ENCODE measurements around the gene XYLT1. TPM values are rescaled to one million over a fixed set of nuclear protein-coding genes. Genes with fewer than 3 reads are reported as not detected.

Gene XYLT1
- polyA plus RNA-seq, 3 donors from 2014 or later: 0.79 to 6.2 (median 3.3) TPM

DNA sequence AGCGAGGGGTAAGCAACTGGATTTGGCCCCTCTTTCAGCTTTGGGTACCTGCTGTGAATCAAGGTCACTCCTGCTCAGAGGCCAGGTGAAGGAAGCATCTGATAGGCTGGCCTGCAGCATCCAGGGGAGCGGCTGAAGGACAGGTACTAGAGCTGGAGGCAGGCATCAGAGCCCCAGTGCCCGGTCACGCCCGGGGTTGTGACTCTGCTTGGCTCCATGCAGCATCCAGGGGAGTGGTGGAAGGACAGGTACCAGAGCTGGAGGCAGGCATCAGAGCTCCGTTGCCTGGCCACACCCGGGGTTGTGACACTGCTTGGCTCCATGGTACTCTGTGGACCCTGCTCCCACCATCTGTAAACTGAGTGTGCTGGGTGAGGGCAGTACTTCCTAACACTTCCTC lies 189.7 kb downstream of the XYLT1 start:
- H3K27ac Mint-ChIP-seq: no peak overlapping the region
- no peaks in the 10 kb centered on the region for H3K36me3 Mint-ChIP-seq
- H3K4me1 Mint-ChIP-seq: peaks cover 48 to 69% of the 10 kb centered on the region in 2 donors
- H3K27me3 Mint-ChIP-seq (ENCODE audit: low read depth in 3 of 3): peaks cover 0 to 3% (median 0%) of the 10 kb centered on the region in 3 donors
- H3K4me3 Mint-ChIP-seq: no peak overlapping the region
- no peak for DNase-seq
- no peaks in the 10 kb centered on the region for H3K9me3 Mint-ChIP-seq

DNA sequence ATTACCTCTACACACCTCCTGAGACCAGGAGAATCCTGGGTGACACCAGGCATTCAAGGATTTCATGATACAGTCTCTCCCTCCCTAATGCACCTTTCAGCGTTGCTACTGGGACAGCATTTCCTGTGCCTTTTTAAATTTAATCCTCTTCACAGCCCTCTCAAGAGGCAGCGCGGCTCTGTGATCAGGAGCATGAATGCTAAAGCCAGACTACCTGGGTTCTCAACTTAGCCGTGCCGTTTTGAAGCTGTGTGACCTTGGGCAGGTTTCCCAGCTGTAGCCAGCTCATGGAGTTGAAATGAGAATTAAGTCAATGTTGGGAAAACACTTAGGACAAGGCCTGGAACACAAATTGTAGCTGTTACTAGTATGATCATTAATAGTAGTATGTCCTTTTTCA lies 191.8 kb downstream of the XYLT1 start:
- Mint-ChIP-seq H3K4me1 (peaks cover 58 to 69% of the 10 kb centered on the region in 2 donors), H3K9me3 (no peaks in the 10 kb centered on the region), H3K27me3 (ENCODE audit: low read depth in 3 of 3) (peaks cover 0 to 3% (median 0%) of the 10 kb centered on the region in 3 donors), H3K4me3 (no peak overlapping the region), H3K27ac (peak overlapping the region in 3 of 6 donors; percentile 4 to 39 (median 11)), H3K36me3 (no peaks in the 10 kb centered on the region)
- no peak for DNase-seq

DNA sequence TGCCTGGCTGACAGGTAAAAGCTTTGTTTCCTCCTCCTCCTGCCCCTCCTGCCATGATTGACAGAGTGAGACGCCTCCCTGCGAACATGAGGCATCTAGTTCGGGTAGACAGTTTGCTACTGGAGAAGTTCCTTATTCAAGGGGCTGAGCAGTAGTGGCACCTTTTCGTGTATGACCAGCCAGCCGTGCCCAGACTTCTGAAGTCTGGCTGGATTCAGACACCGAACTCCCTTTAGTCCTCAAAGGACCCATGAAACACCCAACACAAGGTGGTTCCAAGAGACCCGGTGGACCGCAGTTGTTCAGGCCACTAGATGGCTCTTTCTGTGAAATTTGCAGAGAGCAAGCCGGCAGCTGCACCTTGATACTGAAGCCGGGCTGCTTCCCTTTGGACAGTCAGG lies 192.8 kb downstream of the XYLT1 start:
- no peaks in the 10 kb centered on the region for H3K36me3 Mint-ChIP-seq
- H3K27me3 Mint-ChIP-seq (ENCODE audit: low read depth in 3 of 3): peaks cover 0 to 3% (median 0%) of the 10 kb centered on the region in 3 donors
- peaks cover 59 to 64% of the 10 kb centered on the region in 2 donors for H3K4me1 Mint-ChIP-seq
- H3K9me3 Mint-ChIP-seq: no peaks in the 10 kb centered on the region
- no peak overlapping the region for H3K27ac Mint-ChIP-seq
- no peak overlapping the region for H3K4me3 Mint-ChIP-seq
- DNase-seq: peak in 1 of 3 donors; percentile 15

DNA sequence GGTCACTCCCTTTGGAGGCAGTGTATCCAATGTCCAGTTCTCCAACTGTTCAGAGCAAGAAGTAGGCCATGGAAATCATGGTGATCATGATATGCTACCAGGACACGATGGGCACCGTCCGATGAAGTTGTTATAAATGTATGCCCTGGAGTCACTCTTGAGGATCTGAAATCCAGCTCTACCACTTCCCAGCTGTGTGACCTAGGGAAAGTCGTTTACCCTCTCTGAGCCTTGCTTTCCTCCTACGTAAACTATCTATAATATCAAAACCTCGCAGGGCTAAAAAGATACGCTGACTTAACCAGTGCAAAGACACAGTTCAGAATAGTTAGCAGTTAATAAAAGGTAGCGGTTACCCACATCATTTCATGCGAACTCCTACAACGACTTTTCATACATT lies 194.2 kb downstream of the XYLT1 start:
- H3K4me3 Mint-ChIP-seq: no peak overlapping the region
- H3K4me1 Mint-ChIP-seq: peaks cover 56 to 64% of the 10 kb centered on the region in 2 donors
- no peak for DNase-seq

DNA sequence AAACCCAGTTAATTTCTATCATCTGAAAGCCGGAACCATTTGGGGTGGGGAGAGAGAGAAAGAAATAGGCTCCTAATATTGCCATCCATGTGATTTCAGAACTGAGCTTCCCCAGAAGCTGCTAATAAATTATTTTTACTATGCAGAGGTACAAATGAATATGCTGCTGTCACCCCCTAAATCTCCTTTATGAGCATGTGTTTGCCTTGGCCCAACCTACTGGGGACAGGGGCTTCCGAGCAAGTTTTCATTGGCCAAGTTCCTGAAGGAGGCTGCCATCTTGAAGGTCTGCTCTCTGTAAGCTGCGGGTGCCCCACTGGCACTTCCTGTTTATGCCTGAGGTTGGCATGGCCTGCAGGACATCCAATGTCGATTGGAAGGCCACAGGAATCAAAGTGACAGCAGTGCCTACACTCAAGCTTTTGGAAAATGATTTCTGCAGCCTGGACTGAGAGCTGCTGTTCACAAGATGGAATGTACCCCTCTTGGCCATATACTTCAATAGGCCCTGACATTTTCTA lies 194.7 kb downstream of the XYLT1 start:
- Mint-ChIP-seq H3K36me3 (peaks cover 0 to 4% (median 0%) of the 10 kb centered on the region in 3 donors), H3K9me3 (no peaks in the 10 kb centered on the region), H3K4me3 (no peak overlapping the region), H3K27ac (peak overlapping the region in 3 of 6 donors; percentile 8 to 77 (median 44)), H3K4me1 (peaks cover 61 to 67% of the 10 kb centered on the region in 2 donors), H3K27me3 (ENCODE audit: low read depth in 3 of 3) (peaks cover 0 to 3% (median 2%) of the 10 kb centered on the region in 3 donors)
- DNase-seq: no peak

More for the DNA sequence above, 194.2 kb downstream of the XYLT1 start:
- H3K36me3 Mint-ChIP-seq: peaks cover 0 to 4% (median 0%) of the 10 kb centered on the region in 3 donors
- H3K27me3 Mint-ChIP-seq (ENCODE audit: low read depth in 3 of 3): peaks cover 0 to 3% (median 2%) of the 10 kb centered on the region in 3 donors
- H3K27ac Mint-ChIP-seq: no peak overlapping the region
- no peaks in the 10 kb centered on the region for H3K9me3 Mint-ChIP-seq

DNA sequence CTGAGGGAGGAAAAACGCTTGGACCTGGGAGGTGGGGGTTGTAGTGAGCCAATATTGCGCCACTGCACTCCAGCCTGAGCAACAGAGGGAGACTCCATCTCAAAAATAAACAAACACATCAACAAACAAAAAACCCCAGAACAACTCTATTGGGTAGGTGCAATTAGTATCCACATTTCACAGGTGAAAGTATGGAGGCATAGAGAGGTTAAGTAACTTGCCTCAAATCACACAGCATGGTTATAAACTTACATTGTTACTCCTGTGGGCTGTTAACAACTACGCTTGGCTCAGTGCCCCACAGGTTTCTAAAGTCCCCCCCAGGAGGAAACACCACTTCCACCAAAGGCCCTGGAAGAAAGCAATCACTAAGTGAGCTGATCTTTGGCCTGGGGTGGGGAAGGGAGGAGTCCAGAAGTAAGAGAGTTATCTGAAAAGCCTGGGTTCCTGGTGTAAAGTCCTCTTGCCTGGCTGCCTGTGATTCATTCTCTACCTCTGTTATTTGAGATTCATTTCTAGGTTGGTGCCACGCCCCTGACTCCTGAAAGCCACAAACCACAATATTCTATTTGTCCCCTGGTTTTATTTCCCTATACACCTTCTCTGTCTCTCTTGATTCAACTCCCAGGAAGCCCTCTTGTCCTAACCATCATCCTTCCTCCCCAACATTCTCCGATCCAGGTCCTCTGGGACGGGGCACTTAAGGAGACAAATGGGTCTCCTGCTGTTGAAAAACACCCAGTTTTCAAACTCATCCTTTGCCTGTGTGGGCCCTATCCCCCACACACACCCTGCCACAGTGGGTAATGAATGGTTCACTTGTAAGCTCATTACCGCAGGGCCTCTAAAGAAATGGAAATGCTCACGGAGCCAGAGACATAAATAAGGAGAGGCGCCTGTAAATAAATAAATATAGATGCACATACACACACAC lies 195.4 kb downstream of the XYLT1 start:
- Mint-ChIP-seq H3K4me3 (no peak overlapping the region), H3K27me3 (ENCODE audit: low read depth in 3 of 3) (peaks cover 0 to 3% (median 2%) of the 10 kb centered on the region in 3 donors), H3K36me3 (peaks cover 0 to 4% (median 0%) of the 10 kb centered on the region in 3 donors), H3K4me1 (peaks cover 63 to 74% of the 10 kb centered on the region in 2 donors), H3K9me3 (no peaks in the 10 kb centered on the region), H3K27ac (peak overlapping the region in 4 of 6 donors; percentile 17 to 77 (median 52))
- no peak for DNase-seq

DNA sequence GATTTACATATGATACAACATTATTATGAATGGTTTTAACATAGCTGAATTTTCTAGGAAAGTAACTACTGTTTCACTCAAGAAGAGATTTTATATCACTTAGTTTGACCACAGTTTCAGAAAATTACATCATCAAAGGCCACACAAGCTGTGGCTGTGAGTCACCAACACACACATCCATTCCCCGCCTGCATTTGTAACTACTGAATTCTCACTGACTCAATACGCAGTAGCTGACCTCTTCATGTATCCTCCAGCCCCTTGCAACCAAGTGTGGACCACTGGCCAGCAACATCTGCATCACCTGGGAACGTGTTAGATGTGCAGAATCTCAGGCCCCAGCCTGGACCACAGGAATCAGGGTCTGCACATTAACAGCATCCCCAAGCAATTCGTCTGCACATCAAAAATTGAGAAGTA lies 197.6 kb downstream of the XYLT1 start:
- Mint-ChIP-seq H3K36me3 (peaks cover 0 to 4% (median 0%) of the 10 kb centered on the region in 3 donors), H3K27ac (peak overlapping the region; percentile 6 to 81 (median 68)), H3K27me3 (ENCODE audit: low read depth in 3 of 3) (peaks cover 0 to 2% (median 1%) of the 10 kb centered on the region in 3 donors), H3K9me3 (no peaks in the 10 kb centered on the region), H3K4me1 (peaks cover 66 to 73% of the 10 kb centered on the region in 2 donors), H3K4me3 (peak overlapping the region in 1 of 5 donors; percentile 55)
- peak; percentile 14 to 31 (median 21) for DNase-seq

DNA sequence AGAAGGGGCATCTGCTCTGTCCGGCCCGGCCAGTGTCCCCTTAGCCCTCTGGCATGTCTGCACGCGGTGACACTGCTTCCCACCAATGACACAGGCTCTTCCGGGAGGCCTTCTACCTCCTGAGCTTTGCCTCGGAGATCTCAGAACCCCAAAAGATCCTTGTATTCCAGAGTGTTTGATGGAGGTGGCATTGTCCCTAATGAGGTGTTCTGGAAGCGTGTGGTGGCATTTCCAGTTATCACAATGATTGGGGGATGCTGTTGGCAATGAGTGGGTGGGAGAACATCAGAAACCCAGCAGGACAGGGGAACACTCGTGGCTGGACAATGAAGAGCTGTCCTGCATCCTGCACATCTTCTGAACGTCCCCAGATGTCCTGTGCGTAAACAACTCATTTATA lies 198.0 kb downstream of the XYLT1 start:
- Mint-ChIP-seq H3K27me3 (ENCODE audit: low read depth in 3 of 3) (peaks cover 0 to 2% (median 0%) of the 10 kb centered on the region in 3 donors), H3K4me1 (peaks cover 62 to 72% of the 10 kb centered on the region in 2 donors), H3K4me3 (peak overlapping the region in 1 of 5 donors; percentile 55), H3K36me3 (peaks cover 0 to 4% (median 0%) of the 10 kb centered on the region in 3 donors), H3K9me3 (no peaks in the 10 kb centered on the region), H3K27ac (peak overlapping the region in 5 of 6 donors; percentile 7 to 80 (median 37))
- no peak for DNase-seq

DNA sequence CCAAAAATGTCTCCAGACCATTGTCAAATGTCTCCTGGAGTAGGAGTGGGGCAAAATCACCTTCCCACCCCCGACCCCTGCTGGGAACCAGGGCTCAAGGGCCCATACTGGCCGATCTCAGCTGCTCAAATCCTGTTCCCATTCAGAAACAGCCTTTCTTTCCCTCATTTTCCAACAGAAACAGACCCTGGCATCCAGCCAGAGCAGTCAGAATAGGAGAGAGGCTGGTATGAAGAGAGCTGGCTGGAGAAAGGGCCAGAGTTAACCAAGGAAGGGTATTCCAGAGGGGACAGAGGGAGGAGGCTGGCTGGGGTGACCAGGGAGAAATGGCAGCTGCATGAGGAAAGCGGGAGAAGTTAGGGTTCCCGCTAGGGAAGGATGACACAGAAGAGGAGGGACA lies 199.1 kb downstream of the XYLT1 start:
- Mint-ChIP-seq H3K4me3 (peak overlapping the region in 2 of 5 donors; percentile 13 to 42), H3K27me3 (ENCODE audit: low read depth in 3 of 3) (peaks cover 0 to 2% (median 0%) of the 10 kb centered on the region in 3 donors), H3K36me3 (peaks cover 0 to 4% (median 0%) of the 10 kb centered on the region in 3 donors), H3K9me3 (no peaks in the 10 kb centered on the region), H3K4me1 (peaks cover 61 to 69% of the 10 kb centered on the region in 2 donors), H3K27ac (peak overlapping the region in 2 of 6 donors; percentile 29 to 53)
- DNase-seq: no peak

DNA sequence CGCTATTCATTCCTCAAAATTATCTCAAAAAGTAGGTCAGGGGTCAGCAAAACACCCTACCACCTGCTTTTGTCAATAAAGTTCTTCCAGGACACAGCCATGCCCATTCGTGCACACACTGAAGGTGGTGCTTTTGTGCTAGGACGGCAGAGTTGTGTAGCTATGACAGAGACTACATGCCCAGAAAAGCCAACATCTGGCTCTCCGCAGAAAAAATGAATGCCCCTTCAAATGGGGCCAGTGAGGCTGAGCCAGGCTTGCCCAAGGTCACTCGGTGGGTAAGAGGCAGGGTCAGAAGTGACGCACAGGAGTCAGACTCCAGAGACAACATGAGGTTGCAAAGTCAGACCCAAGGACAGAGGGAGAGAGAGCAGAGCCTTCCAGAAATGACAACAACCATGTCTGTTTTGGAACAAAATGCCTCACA lies 200.1 kb downstream of the XYLT1 start:
- peaks cover 0 to 2% (median 0%) of the 10 kb centered on the region in 3 donors for H3K27me3 Mint-ChIP-seq (ENCODE audit: low read depth in 3 of 3)
- no peak for DNase-seq
- peak overlapping the region in 3 of 6 donors; percentile 13 to 64 (median 54) for H3K27ac Mint-ChIP-seq
- peaks cover 0 to 4% (median 0%) of the 10 kb centered on the region in 3 donors for H3K36me3 Mint-ChIP-seq
- H3K4me3 Mint-ChIP-seq: no peak overlapping the region
- no peaks in the 10 kb centered on the region for H3K9me3 Mint-ChIP-seq
- peaks cover 56 to 59% of the 10 kb centered on the region in 2 donors for H3K4me1 Mint-ChIP-seq

DNA sequence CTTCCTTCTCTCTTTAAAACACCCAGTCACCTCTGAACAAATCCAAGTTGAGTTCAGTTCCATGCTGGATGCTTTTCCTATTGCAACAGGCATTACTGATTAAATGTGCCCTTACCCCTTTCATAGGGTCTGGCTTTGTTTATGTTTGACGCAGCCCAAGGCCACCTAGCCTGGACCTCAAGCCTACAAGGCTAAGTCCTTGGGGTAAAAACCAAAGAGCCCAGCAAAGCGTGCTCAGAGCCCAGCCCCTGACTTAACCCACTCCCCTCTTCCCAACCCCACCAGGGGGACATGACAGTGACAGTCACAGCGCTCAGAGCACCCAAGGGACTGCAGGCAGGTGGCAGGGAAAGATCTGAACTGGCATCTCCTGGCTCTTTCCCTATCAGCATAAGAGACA lies 200.6 kb downstream of the XYLT1 start:
- no peak overlapping the region for H3K4me3 Mint-ChIP-seq
- peaks cover 0 to 2% (median 0%) of the 10 kb centered on the region in 3 donors for H3K27me3 Mint-ChIP-seq (ENCODE audit: low read depth in 3 of 3)
- H3K27ac Mint-ChIP-seq: peak overlapping the region in 3 of 6 donors; percentile 13 to 64 (median 57)
- H3K9me3 Mint-ChIP-seq: no peaks in the 10 kb centered on the region
- H3K4me1 Mint-ChIP-seq: peaks cover 50 to 53% of the 10 kb centered on the region in 2 donors
- peaks cover 0 to 4% (median 0%) of the 10 kb centered on the region in 3 donors for H3K36me3 Mint-ChIP-seq
- DNase-seq: no peak

DNA sequence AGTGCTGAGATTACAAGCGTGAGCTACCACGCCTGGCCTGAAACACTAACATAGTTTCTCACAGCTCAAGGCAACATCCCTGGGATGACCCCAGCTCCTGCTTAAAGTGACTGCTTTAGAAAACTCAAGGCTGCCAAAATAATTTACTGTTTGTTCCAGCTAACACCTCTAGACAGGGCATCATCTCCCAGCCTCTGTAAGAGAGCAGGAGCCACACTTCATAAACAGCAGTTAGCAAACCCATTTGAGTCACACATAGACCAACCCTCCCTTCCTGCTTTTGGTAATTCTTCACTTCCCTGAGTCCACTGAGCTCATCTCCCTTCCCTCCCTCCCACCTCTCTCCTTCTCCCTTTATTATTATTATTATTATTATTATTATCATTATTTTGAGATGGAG lies 201.3 kb downstream of the XYLT1 start:
- Mint-ChIP-seq H3K36me3 (peaks cover 0 to 4% (median 0%) of the 10 kb centered on the region in 3 donors), H3K27ac (no peak overlapping the region), H3K9me3 (no peaks in the 10 kb centered on the region), H3K27me3 (ENCODE audit: low read depth in 3 of 3) (peaks cover 0 to 2% (median 0%) of the 10 kb centered on the region in 3 donors), H3K4me3 (no peak overlapping the region), H3K4me1 (peaks cover 43 to 49% of the 10 kb centered on the region in 2 donors)
- DNase-seq: no peak

DNA sequence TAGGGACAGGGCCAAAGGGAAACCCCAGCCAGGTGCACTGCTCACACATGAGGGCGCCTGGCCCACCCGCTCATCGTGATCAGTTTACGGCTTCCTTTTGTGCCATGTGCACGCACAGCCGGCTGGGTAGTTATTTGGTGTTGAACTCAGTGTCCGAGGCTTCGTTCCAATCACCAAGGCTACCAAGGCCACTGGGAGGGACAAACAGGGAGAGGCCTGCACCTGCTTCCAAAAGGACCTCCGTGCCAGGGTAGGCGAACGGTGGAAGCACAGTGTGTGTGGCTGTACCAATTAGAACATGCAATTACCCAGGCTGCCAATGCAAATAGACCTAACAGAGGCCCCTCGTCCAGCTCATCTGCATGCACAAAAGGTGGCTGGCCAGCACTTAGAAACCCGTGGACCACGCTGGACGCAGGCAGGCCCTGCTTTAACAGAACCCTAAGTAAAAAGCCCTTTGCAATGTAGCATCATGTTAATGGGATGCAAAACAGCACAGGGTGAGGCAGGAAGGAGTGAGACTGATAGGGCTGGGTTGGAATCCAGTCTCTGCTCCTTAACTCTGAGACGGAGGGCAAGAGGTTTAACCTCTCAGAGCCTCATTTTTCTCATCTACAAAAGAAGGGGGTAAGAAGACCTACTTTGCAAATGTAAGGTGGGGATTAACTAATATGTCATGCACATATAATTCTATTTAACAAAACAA lies 204.0 kb downstream of the XYLT1 start:
- H3K9me3 Mint-ChIP-seq: no peaks in the 10 kb centered on the region
- peak overlapping the region in 2 of 6 donors; percentile 22 to 34 for H3K27ac Mint-ChIP-seq
- H3K4me3 Mint-ChIP-seq: no peak overlapping the region
- peaks cover 0 to under 1% (median 0%) of the 10 kb centered on the region in 3 donors for H3K27me3 Mint-ChIP-seq (ENCODE audit: low read depth in 3 of 3)
- H3K36me3 Mint-ChIP-seq: no peaks in the 10 kb centered on the region
- peaks cover 39 to 53% of the 10 kb centered on the region in 2 donors for H3K4me1 Mint-ChIP-seq
- DNase-seq: no peak
